Tibial nerve (tissue), 4 donors: Measurements from ENCODE around the gene UGCG.

Source experiments
- EP300 ChIP-seq, 2 donors: sonication (generic); formaldehyde crosslinking; IDR thresholded peaks; one replicate each; pipeline ENCODE4 v1.6.1; 2017; ENCODE audit warnings: antibody characterized with exemption in 2 of 2, mild to moderate bottlenecking in 1 of 2
- POLR2A ChIP-seq, 2 donors: fragments of 450-650 bp; IDR thresholded peaks; one replicate each; pipeline ENCODE4 v1.6.1; 2017; ENCODE audit warnings: antibody characterized with exemption in 2 of 2, mild to moderate bottlenecking in 2 of 2, moderate library complexity in 2 of 2
- TF ChIP-seq, protein P1 (sequence below), 5 experiments: fragments of 200-600 bp in 3 of 5; fragments of 450-650 bp in 2 of 5; sonication (generic) in 3 of 5; IDR thresholded peaks; one replicate each; pipeline ENCODE4 v1.5.1; 2016 to 2019; ENCODE audit warnings: antibody characterized with exemption in 5 of 5, mild to moderate bottlenecking in 3 of 5, moderate library complexity in 2 of 5

- no peak for TF ChIP-seq POLR2A (IDR thresholded peaks at IDR 0.05)
- TF ChIP-seq, protein P1, sequence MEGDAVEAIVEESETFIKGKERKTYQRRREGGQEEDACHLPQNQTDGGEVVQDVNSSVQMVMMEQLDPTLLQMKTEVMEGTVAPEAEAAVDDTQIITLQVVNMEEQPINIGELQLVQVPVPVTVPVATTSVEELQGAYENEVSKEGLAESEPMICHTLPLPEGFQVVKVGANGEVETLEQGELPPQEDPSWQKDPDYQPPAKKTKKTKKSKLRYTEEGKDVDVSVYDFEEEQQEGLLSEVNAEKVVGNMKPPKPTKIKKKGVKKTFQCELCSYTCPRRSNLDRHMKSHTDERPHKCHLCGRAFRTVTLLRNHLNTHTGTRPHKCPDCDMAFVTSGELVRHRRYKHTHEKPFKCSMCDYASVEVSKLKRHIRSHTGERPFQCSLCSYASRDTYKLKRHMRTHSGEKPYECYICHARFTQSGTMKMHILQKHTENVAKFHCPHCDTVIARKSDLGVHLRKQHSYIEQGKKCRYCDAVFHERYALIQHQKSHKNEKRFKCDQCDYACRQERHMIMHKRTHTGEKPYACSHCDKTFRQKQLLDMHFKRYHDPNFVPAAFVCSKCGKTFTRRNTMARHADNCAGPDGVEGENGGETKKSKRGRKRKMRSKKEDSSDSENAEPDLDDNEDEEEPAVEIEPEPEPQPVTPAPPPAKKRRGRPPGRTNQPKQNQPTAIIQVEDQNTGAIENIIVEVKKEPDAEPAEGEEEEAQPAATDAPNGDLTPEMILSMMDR (IDR thresholded peaks at IDR 0.05), result no peak
- TF ChIP-seq EP300 (IDR thresholded peaks at IDR 0.05), result no peak
These were observed 1.9 kb downstream of the UGCG start for GRCh38 chr9:111898331-111899096.
